NCI-H1417 treated with DMSO at 0.1 percent for 48 hours (cell line): ENCODE results near the gene ANKRD30B.
"Not testable (repeated sequence)": the region's sequence is repeated elsewhere in the genome, so short reads cannot be mapped to it uniquely, and the experiment has no call there.

Source experiments
- DNase-seq: peaks from one replicate; lab custom pipeline; 2025; lab: John Stamatoyannopoulos, UW

ANKRD30B gene, protein sequence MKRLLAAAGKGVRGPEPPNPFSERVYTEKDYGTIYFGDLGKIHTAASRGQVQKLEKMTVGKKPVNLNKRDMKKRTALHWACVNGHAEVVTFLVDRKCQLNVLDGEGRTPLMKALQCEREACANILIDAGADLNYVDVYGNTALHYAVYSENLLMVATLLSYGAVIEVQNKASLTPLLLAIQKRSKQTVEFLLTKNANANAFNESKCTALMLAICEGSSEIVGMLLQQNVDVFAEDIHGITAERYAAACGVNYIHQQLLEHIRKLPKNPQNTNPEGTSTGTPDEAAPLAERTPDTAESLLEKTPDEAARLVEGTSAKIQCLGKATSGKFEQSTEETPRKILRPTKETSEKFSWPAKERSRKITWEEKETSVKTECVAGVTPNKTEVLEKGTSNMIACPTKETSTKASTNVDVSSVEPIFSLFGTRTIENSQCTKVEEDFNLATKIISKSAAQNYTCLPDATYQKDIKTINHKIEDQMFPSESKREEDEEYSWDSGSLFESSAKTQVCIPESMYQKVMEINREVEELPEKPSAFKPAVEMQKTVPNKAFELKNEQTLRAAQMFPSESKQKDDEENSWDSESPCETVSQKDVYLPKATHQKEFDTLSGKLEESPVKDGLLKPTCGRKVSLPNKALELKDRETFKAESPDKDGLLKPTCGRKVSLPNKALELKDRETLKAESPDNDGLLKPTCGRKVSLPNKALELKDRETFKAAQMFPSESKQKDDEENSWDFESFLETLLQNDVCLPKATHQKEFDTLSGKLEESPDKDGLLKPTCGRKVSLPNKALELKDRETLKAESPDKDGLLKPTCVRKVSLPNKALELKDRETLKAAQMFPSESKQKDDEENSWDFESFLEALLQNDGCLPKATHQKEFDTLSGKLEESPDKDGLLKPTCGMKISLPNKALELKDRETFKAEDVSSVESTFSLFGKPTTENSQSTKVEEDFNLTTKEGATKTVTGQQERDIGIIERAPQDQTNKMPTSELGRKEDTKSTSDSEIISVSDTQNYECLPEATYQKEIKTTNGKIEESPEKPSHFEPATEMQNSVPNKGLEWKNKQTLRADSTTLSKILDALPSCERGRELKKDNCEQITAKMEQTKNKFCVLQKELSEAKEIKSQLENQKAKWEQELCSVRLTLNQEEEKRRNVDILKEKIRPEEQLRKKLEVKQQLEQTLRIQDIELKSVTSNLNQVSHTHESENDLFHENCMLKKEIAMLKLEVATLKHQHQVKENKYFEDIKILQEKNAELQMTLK (N-terminal part only)

DNA sequence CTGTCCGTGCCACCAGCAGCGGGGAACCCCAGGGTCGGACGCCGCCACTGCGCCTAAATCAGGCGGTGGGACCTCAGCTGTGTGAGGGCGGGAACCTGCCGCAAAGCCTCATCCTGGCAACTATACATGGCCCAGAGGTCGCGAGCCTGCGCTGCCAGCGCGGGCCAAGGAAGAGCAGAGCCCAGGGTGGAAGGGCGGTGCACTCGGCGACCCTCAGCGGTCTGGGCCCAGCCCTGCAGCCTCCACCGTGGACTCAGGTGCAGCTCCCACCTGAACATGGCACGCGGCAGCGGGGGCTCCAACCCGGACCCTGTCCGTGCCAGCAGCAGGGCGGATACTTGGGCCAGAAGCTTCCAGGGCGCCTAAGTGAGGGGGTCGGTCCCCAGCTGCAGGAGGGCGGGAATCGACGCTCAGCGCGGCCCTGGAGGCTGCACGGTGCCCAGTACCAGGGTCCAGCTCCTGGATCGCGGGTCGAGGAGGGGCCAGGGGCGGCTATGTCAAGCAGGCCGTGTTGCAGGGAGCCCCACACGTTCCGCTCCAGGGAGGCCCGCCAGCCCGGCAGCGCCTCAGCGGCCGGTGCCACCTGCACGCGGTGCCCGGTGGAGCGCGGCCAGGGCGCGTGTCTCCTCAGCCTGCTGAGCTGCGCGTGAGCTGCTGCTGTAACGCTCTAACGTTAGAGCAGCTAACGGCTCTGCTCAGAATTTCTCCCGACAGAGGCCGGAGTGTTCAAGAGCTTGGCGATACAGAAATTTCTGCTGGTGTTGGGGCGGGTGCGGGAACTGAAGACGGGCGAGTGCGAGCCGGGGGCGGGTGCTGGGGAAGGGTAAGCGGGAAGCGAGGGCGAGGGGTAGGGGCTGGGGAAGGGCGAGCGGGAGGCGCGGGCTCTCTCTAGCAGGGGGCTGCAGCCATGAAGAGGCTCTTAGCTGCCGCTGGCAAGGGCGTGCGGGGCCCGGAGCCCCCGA is at the start of gene ANKRD30B:
TSS of gene ANKRD30B (plus strand) at position 660 of the 962 bp plus-strand sequence. CDS start at position 908, 248 bp downstream.
- no peak for DNase-seq

DNA sequence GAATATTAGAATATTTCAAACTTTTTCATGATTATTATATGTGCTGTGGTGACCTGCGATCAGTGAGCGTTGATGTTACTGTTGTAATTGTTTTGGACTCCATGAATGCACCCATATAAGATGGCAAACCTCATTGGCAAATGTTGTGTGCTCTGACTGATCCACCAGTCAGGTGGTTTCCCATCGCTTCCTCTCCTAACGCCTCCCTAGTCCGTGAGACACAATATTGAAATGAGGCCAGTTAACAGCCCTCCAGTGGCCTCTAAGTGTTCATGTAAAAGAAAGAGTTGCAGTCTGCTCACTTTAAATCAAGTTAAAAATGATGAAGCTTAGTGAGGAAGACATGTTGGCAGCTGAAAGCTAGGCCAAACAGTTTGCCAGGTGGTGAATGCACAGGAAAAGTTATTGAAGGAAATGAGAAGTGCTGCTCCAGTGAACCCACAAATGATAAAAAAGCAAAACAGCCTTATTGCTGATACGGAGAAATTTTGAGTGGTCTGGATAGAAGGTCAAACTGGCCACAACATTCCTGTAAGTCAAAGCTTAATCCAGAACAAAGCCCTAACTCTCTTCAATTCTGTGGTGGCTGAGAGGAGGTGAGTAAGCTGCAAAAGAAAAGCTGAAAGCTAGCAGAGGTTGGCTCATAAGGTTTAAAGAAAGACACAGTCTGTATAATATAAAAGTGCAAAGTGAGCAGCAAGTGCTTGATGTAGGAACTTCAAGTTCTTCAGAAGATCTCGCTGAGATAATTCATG is 46.5 kb upstream of the ANKRD30B start:
- not testable (repeated sequence) for DNase-seq

- DNase-seq, result not testable (repeated sequence)
Measured at GRCh38 chr18:14709761-14710160, 38.2 kb upstream of the ANKRD30B start.

- DNase-seq, result not testable (repeated sequence)
Measured at GRCh38 chr18:14721569-14721968, 26.4 kb upstream of the ANKRD30B start.

DNA sequence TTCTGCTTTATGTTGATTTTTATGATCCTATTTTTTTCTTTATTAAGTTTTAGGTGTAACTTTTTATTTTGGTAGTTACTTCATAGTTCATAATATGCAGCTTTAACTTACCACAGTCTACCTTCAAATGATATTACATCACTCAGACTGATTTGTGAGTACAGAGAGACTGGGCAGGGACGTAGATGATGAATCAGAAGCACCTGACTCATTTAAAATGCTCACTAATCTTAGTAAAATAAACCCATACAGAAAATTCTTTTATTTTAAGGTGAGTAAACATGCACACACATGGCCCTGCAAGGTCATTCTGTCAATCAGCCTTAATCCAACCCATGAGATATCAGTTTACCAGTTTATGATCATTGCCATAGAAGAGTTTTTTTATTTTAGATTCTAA is 8.9 kb upstream of the ANKRD30B start:
- DNase-seq, result not testable (repeated sequence)

DNA sequence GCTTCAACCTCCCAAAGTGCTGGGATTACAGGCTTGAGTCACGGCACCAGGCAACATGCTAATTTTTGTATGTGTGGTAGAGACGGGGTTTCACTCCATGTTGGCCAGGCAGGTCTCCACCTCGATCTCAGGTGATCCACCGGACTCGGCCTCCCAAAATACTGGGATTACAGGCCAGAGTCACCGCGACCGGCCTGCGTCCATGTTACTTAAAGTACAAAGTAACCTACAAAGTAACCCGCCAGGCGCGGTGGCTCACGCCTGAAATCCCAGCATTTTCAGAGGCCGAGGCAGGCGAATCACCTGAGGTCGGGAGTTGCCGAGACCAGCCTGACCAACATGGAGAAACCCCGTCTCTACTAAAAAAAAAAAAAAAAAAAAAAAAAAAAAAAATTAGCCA is 1.1 kb upstream of the ANKRD30B start:
- no peak for DNase-seq

- no peak for DNase-seq
Measured at GRCh38 chr18:14748496-14748895, 524 bp downstream of the ANKRD30B start.

- DNase-seq, result not testable (repeated sequence)
Measured at GRCh38 chr18:14763566-14763965, 15.6 kb downstream of the ANKRD30B start.

DNA sequence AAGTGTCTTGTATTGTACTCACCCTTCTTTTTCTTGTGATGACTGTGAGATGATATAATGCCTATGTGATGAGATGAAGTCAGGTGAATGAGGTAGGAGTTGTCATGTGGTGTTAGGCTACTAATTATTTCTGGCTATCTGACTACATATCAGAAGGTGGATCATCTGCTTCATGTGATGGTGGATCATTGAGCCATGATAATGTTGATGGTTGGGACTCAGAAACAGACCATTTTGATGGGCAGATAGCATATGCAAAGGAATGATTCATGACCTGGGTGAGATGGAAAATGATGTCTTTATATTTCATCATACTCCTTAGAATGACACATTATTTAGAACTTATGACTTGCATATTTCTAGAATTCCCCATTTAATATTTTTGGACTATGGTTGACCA is 19.5 kb downstream of the ANKRD30B start:
- no peak for DNase-seq

DNA sequence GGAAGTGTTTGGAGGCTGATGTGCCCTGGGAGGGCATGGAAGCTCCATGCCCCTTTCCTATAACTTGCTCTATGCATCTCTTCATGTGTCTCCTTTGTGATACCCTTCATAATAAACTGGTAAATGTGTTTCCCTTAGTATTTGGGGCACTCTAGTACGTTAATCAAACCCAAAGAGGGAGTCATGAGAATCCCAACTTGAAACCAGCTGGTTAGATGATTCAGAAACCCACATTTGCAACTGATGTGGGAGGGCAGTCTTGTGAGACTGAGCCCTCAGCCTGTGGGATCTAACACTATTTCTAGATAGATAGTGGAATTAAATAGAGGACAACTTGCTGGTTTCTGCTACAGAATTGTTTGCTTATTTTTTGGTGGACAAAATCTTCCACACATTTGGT is 20.3 kb downstream of the ANKRD30B start:
- DNase-seq, result no peak

DNA sequence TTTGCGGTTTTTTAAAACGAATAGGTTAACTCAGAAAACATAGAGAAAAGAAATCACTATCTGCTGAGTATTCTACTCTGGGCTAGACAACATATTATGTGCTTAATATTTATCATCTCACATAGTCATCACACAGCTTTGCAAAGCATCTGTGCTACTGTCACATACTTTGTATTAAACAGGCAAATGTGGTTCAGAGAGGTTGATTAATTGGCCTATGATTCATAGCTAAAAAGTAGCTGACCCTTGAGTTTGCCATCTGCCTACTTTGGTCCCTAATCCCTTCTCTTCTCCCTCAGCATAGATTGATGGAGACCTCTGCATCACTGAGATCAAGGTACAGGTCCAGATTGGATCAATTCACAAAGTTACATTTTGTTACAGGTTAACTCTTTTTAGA is 21.4 kb downstream of the ANKRD30B start:
- no peak for DNase-seq

- no peak for DNase-seq
Measured at GRCh38 chr18:14776801-14777200, 28.8 kb downstream of the ANKRD30B start.

GRCh38 chr18:14781671-14782070 is 33.7 kb downstream of the ANKRD30B start:
- no peak for DNase-seq

DNA sequence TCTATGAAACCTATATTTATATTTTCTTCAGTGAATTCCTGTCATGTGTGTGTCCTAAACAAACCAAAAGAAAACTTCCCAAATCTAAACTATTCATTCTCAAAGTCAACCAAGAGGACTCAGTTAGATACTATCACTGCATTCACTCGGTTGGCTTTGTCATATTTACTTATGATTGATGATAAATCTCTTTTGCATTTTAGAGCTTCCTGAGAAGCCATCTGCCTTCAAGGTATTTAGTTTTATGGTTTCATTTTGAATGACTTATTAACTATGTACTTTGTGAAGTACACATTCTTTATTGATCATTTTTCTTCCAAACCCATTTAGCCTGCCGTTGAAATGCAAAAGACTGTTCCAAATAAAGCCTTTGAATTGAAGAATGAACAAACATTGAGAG is 36.2 kb downstream of the ANKRD30B start:
- no peak for DNase-seq

- DNase-seq, result not testable (repeated sequence)
Measured at GRCh38 chr18:14796876-14797275, 48.9 kb downstream of the ANKRD30B start.

DNA sequence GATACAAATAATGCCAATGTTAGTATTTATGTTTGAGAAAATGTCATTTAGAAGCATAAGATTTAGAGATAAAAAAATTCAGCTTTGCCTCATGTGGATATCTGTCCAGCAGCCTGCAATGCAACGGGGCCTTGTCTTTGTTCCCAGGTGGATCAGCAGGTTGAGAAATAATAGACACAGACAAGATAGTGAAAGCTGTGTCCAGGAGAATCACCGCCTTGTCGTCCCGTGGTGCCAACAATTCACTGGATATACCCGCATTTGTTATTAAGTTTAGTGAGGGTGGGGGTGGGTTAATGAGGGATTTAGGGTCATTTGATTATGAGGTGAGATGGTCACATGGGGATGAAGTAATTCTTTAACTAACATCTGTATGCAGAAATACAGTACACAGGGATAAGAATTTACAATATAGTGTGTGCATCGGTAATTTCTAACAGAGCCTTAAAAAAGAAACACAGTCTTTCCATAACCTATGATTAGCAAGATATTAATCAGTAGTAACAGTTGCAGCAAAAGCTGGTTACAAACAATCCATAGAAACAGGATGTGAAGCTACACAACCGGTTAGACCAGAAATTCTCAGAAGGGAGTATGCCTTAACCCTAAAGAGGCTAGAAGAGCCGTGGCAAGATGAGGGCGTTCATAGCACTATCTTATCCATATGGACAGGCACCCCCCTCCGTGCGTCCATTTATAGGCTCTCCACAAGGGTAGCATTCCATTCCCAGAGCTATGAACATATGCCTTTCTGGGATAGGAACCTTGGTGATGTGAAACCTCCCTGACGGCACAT is 50.2 kb downstream of the ANKRD30B start:
- not testable (repeated sequence) for DNase-seq

- not testable (repeated sequence) for DNase-seq
Measured at GRCh38 chr18:14811081-14811480, 63.1 kb downstream of the ANKRD30B start.

DNA sequence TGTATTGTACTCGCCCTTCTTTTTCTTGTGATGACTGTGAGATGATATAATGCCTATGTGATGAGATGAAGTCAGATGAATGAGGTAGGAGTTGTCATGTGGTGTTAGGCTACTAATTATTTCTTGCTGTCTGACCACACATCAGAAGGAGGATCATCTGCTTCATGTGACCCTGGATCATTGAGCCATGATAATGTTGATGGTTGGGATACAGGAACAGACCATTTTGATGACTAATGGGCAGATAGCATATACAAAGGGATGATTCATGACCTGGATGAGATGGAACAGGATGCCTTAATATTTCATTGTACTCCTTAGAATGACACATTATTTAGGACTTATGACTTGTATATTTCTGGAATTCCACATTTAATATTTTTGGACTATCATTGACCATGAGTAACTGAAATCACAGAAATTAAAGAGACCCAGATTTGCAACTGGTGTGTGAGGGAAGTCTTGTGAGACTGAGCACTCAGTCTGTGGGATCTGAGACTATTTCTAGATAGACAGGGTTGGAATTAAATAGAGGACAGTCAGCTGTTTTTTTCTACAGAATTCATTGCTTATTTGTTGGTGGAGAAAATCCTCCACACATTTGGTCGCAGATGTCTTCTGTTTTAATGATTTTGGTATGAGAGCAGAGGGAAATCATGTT is 79.1 kb downstream of the ANKRD30B start:
- not testable (repeated sequence) for DNase-seq

- not testable (repeated sequence) for DNase-seq
Measured at GRCh38 chr18:14841607-14842006, 93.6 kb downstream of the ANKRD30B start.
